Ureter (tissue), 1 donor: ENCODE results near the gene GLIS1. TPM values are rescaled to one million over a fixed set of nuclear protein-coding genes. Genes with fewer than 3 reads are reported as not detected.

Experiments
- DNase-seq: peaks from one replicate; pipeline ENCODE4 v3.0.0-alpha.2; 2020; ENCODE audit warnings: low spot score
- total RNA-seq: library from RNA; stranded (reverse); gene quantifications from one replicate; pipeline ENCODE4 v1.2.4, GENCODE V29; 2023
- donor health status: DM: yes; HTN: yes; CAD: no.

Gene GLIS1
- total RNA-seq, 1 donor from 2014 or later = 2.7 TPM

GRCh38 chr1:53594391-53595180 is 144.4 kb downstream of the GLIS1 start:
- DNase-seq = no peak

GRCh38 chr1:53593758-53594380 is 145.1 kb downstream of the GLIS1 start:
- no peak for DNase-seq

GRCh38 chr1:53592985-53593757 is 145.8 kb downstream of the GLIS1 start:
- DNase-seq = no peak

- DNase-seq = no peak
Measured at GRCh38 chr1:53592521-53592982, 146.4 kb downstream of the GLIS1 start.

GRCh38 chr1:53591924-53592323 is 147.0 kb downstream of the GLIS1 start:
- DNase-seq = no peak

- DNase-seq = no peak
Measured at GRCh38 chr1:53590531-53591515, 148.1 kb downstream of the GLIS1 start.

GRCh38 chr1:53590104-53590503 is 148.9 kb downstream of the GLIS1 start:
- no peak for DNase-seq

- DNase-seq = peak; percentile 23
Measured at GRCh38 chr1:53589043-53589887, 149.7 kb downstream of the GLIS1 start.

- peak; percentile 20 for DNase-seq
Measured at GRCh38 chr1:53588053-53588779, 150.7 kb downstream of the GLIS1 start.

GRCh38 chr1:53587252-53587988 is 151.5 kb downstream of the GLIS1 start:
- peak; percentile 28 for DNase-seq

GRCh38 chr1:53586765-53587164 is 152.2 kb downstream of the GLIS1 start:
- DNase-seq = peak; percentile 29

GRCh38 chr1:53585565-53585964 is 153.4 kb downstream of the GLIS1 start:
- peak; percentile 23 for DNase-seq

- no peak for DNase-seq
Measured at GRCh38 chr1:53585129-53585528, 153.8 kb downstream of the GLIS1 start.

- DNase-seq = no peak
Measured at GRCh38 chr1:53584777-53585107, 154.2 kb downstream of the GLIS1 start.

- DNase-seq = no peak
Measured at GRCh38 chr1:53583868-53584776, 154.8 kb downstream of the GLIS1 start.

GRCh38 chr1:53583021-53583867 is 155.7 kb downstream of the GLIS1 start:
- DNase-seq = no peak
